Right hindlimb (tissue), 1 donor: ENCODE results near the gene FAM228A.

Experiments used
- DNase-seq: peaks from one replicate; pipeline ENCODE4 v3.0.0-alpha.2; 2018

Gene FAM228A

DNA sequence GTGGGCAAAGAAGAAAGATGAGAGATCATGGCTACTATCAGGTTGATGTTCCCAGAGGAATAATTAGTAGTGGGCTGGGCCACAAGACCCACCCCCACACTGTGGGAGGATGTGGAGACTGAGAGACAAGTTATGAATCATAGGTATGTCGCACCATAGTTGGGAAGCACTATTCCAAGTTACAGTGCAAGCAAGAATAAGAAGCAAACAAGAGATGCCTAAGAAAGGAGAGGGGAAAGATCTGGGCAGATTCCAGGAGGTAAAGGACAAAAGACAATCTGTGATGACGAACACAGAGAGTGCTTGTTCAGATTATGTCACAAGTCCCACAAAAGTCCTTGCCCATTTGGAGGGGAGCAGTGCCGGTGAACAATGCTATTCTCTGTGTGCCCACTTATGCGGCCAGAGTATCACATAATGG is 56.6 kb downstream of the FAM228A start:
- no peak for DNase-seq

GRCh38 chr2:24233321-24233720 is 58.5 kb downstream of the FAM228A start:
- DNase-seq, result no peak

- no peak for DNase-seq
Measured at GRCh38 chr2:24237313-24237712, 62.5 kb downstream of the FAM228A start.

DNA sequence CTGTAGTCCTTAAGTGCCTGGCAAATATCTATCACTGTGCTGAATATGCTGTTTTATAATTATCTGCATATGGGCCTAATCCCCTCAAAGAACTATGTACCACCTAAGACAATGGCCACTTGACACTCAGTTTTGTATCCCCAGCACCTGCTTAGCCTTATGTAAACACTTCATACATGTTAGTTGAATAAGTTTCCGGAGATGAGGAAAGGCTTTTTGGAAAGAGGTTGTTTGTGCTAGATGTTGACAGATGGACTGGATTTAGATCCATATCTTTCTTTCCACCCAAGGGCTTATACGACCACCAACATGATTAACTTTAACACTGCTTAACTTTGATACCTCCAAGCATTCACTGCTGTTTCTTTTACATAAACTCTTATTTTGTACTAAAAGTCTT is 63.3 kb downstream of the FAM228A start:
- no peak for DNase-seq

DNA sequence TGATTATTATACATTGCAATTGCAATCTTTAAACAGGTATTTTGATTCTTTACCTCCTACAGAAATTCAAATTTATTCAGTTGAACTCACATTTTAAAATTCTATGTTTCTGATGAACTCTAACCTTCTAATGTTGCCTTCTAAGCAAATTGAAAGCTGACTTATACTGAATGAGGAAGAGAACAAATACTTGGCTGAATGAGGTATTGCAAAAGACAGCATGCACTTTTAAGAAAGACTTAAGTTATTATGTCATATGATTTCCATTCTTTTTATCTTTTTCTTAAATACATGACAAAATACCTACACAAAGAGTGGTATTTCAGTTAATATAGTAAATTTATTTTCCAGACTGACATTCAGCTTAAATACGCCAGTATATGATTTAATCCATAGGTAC is 64.7 kb downstream of the FAM228A start:
- no peak for DNase-seq
